NCI-H1092 treated with DMSO at 0.1 percent for 48 hours (cell line): ENCODE measurements around the gene RGPD4.
"Not testable (repeated sequence)": the region's sequence is repeated elsewhere in the genome, so short reads cannot be mapped to it uniquely, and the experiment has no call there.

Source experiments
- DNase-seq: peaks from one replicate; lab custom pipeline; 2025; lab: John Stamatoyannopoulos, UW

The RGPD4 gene

GRCh38 chr2:107826749-107827148, at the start of gene RGPD4:
Gene RGPD4 (plus strand): TSS chr2:107826892. CDS start chr2:107827014, 122 bp downstream.
- not testable (repeated sequence) for DNase-seq

DNA sequence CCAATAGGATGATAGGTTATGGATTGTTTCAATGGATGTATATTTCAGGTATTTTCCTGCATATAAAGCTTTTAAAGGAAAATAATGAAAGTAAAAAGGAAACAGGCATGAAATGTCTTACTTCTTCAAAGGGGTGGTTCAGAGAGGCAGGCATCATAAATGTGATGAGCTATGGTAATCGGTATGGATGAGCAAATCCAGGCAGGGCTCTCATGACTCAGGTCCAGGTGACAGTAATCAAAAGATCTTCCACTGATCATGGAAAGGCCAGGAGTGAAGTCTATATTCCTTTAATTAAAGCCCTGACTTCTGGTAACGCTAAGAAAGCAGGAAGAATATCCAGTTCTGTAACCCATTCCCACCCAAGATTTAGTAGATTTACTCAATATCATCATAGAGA, 48.7 kb upstream of the RGPD4 start:
- DNase-seq: no peak

GRCh38 chr2:107785756-107786155, 40.9 kb upstream of the RGPD4 start:
- DNase-seq: no peak

GRCh38 chr2:107790837-107791236, 35.9 kb upstream of the RGPD4 start:
- no peak for DNase-seq

DNA sequence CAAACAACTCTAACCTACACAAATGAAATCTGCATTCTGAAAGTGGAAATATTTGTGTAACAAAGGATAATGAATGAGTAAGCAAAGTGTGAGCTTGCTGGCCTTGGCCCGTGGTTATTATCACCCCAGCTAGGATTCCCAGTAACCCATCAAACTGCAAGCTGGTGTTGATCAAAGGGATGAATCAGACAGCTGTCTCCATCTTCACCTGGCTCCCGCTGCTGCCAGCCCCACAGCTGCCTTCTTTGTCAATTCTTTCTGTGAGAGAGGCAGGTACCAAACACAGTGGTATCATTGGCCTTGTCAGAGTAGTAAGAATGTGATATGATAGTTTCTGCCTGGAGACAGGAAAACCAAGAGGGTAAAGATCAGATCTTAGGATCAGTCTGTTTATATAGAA, 25.2 kb upstream of the RGPD4 start:
- peak; percentile 12 for DNase-seq

DNA sequence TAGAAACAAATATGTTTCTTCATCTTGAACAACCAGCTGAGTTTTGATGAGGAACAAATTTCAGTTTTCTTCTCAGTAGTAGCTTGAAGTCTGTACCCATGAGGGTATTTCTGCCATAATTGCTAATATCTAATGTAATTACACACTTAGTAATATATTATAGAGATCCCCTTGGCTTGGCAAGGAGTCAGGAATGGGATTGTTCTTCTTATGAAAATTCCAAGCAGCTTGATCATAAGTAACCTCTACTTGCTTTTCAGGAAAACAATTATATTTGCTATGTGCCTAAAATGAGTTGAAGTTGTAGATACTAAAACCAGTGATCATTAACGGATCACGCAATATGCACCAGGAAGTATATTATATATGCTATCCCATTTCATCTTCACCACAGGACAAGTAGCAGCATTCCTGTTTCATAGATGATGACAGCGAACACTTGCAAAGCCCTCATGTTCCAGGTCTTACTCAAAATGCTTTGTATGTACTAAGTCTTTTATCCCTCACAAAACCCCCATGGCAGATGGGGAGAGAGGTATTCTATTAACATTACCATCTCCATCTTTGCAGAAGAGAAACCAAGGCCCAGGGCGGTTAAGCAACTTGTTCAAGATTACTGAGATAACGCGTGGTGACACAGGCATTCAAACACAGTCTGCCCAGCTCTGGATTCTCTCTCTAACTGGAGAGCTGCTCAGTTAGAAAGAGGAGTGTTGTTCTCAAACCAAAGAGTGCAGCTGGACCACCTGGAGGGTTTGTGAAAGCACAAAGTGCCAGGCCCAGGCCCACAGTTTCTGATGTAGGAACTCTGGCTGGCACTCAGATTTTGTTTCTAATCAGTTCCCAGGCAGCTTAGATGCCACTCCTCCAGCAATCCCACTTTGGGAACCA, 21.8 kb upstream of the RGPD4 start:
- no peak for DNase-seq

GRCh38 chr2:107806901-107807300, 19.8 kb upstream of the RGPD4 start:
- DNase-seq: peak; percentile 15

GRCh38 chr2:107807988-107808387, 18.7 kb upstream of the RGPD4 start:
- no peak for DNase-seq

GRCh38 chr2:107808959-107809358, 17.7 kb upstream of the RGPD4 start:
- DNase-seq: peak; percentile 48

DNA sequence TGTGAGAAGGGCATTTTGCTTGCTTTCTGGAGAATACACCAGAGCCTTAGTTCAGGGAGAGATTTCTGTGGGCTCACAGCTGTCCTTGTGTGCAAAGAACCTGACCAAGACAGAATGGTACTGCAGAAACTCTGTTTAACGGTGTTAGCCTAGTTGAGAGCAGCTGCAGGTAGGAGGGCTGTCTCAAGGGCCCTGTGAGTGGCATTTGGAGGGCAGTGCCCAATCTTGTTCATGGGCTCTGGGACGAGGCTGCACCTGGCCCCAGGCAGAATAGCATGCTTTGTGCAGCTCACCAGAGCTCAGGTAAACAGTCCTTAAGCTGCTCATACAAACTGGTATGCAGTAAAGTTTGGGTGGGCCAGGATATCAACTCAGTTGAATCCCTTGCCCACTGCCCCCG, 16.9 kb upstream of the RGPD4 start:
- peak; percentile 54 for DNase-seq

GRCh38 chr2:107810734-107811133, 16.0 kb upstream of the RGPD4 start:
- DNase-seq: no peak

DNA sequence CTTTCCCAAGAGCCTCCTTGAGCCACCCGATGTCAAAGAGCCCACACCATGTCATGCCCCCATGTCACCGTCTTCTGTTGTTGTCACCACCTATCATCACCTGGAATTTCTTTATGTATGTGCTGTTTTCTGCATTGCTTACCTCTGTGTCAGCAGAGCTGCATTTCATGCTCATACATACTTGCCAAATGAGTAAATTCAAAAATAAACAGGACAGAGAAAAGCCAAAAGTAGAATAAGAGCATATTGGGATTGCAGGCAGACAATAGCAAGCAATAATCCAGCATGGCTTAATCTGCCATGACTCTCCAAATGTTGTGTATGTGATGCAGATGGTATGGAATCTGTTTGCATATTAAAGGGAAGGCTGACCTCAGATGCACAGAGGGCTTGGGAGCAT, 15.3 kb upstream of the RGPD4 start:
- DNase-seq: no peak

- no peak for DNase-seq
Measured at GRCh38 chr2:107812006-107812405, 14.7 kb upstream of the RGPD4 start.

- DNase-seq: no peak
Measured at GRCh38 chr2:107817378-107817777, 9.3 kb upstream of the RGPD4 start.

GRCh38 chr2:107822302-107822701, 4.4 kb upstream of the RGPD4 start:
- no peak for DNase-seq

DNA sequence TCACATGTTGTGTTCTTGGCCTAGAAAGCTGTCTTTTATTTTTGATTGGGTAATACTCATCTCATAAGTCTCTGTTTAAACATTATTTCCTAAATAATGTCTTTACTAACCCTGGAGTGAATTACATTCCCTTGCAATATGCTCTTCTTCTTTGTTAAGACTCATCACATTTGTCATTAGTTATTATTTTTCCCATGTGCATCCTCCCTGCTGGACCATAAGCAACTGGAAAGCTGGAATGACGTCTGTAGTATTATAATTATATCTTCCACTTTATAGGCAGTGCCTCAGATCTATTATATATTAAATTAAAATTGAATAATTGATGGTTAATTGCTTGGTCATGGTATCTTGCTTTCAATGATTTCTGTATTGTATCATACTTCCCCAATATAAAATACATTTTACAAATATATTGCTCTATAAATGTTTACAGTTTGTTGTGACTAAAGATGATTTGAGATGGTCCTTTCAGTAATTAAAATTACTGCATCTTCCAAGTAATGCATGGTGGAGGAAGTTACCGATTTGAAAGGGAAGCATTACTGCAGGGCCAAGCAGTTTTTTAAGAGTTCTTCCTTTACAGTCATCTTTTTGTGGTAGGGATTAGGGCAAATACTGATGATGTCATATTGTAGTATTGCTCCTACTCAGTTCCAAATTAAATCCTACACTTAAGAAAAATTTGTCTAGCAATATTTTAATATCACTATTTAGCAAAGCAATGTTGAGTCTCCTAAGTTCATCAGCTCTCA, 2.1 kb upstream of the RGPD4 start:
- no peak for DNase-seq

DNA sequence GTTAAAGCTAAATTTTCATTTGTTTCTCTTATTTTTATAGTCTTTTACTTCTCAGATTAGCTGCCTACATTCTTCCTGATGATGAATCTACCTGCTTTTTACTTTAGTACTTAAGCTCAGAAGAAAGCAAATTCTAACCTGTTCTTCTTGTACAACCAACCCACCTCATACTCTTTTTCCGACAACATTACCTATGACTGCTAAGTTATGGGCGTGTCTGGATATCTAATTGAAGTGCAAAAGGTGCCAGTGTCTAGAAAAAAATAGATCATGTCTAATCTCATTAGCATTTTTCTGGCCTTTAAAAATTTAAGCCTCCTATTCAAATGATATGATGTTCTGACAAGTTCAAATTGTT, 1.5 kb upstream of the RGPD4 start:
- DNase-seq: no peak

GRCh38 chr2:107829514-107829913, 2.8 kb downstream of the RGPD4 start:
- DNase-seq: not testable (repeated sequence)

- DNase-seq: not testable (repeated sequence)
Measured at GRCh38 chr2:107833152-107833551, 6.5 kb downstream of the RGPD4 start.

- not testable (repeated sequence) for DNase-seq
Measured at GRCh38 chr2:107833618-107834017, 6.9 kb downstream of the RGPD4 start.

DNA sequence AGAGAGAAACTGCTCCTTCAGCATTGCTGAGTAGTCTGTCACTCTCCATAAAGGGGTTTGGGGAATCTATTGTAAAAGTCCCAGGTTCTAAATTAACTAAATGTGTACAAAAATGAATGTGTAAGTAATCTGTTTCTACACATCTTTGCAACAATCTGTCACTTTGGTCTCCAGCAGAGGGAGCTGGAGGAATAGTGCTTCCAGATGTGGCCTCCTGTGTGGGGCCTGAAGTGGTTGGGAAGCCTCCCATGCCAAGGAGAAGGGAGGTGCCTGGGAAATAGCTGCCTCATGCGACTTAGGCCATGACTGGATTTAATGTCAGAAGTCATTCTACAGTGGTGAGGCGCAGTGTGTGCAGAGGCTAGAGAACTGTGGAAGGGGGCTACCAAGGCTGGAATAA, 89.4 kb downstream of the RGPD4 start:
- DNase-seq: not testable (repeated sequence)

DNA sequence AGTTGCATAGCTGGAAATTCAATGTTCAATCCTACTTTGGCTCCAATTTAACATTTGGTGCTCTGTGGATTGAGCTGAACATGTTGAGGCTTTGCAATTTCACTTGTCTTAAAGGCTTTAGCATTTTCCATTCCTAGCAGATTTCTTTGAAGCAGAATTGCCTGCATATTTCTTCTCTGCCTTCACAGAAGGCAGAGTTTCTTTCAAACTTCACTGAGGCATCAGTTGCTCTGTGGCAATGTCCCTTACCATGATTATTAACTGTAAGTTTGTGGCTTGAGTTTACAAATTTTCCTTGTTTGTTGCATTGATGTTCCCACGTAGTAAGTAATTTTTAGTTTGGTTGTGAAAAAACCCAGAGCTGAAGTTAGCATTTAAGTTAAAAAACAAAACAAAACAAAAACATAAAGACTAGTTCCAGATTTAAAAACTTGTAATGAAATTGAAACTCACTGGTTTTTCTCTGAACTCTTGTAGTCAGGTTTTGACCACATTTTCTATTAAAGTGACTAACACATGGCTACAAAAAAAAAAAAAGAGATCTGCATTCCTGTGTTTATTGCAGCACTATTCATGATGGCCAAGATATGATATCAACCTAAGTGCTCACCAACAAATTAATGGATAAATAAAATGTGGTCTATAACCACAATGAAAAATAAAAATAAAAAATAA, 90.1 kb downstream of the RGPD4 start:
- DNase-seq: not testable (repeated sequence)
